Spleen (tissue), 11 donors: ENCODE measurements around the gene ZC3H7A. TPM values are rescaled to one million over a fixed set of nuclear protein-coding genes. Genes with fewer than 3 reads are reported as not detected.
"Not testable (repeated sequence)": the region's sequence is repeated elsewhere in the genome, so short reads cannot be mapped to it uniquely, and the experiment has no call there.

ENCODE experiments used
- DNase-seq: peaks from one replicate; pipeline ENCODE4 v3.0.0-alpha.2; 2020
- H3K27ac ChIP-seq, 8 donors: fragments of 200-600 bp; sonication (generic) in 7 of 8; 1 replicate in 4 of 8; 2 replicates in 4 of 8; pipeline versions ENCODE4 v1.5.0 to v1.8.0; 2016 to 2021; ENCODE audit warnings: inconsistent platforms in 4 of 8, mild to moderate bottlenecking in 4 of 8, moderate library complexity in 1 of 8
- H3K27me3 ChIP-seq, 7 donors: fragments of 200-600 bp; sonication (generic) in 6 of 7; replicated peaks in 1 of 7; 1 replicate in 4 of 7; 2 replicates in 3 of 7; pipeline versions ENCODE4 v1.5.0 to v1.8.0; 2016 to 2021; ENCODE audit warnings: inconsistent platforms in 3 of 7, mild to moderate bottlenecking in 1 of 7
- H3K36me3 ChIP-seq, 6 donors: fragments of 200-600 bp; sonication (generic) in 5 of 6; 1 replicate in 4 of 6; 2 replicates in 2 of 6; pipeline versions ENCODE4 v1.5.0 to v1.8.0; 2016 to 2021; ENCODE audit warnings: inconsistent platforms in 2 of 6
- H3K4me1 ChIP-seq, 6 donors: fragments of 200-600 bp; sonication (generic) in 5 of 6; 1 replicate in 3 of 6; 2 replicates in 3 of 6; pipeline versions ENCODE4 v1.5.0 to v1.8.0; 2016 to 2021; ENCODE audit warnings: inconsistent platforms in 3 of 6
- H3K4me3 ChIP-seq, 8 donors: fragments of 200-600 bp; sonication (generic) in 7 of 8; 1 replicate in 4 of 8; 2 replicates in 4 of 8; pipeline versions ENCODE4 v1.5.0 to v1.8.0; 2016 to 2021; ENCODE audit warnings: inconsistent platforms in 4 of 8, mild to moderate bottlenecking in 4 of 8, moderate library complexity in 2 of 8
- H3K9me3 ChIP-seq, 8 donors: fragments of 200-600 bp; sonication (generic) in 7 of 8; 1 replicate in 4 of 8; 2 replicates in 4 of 8; pipeline versions ENCODE4 v1.5.0 to v1.8.0; 2016 to 2021; ENCODE audit warnings: inconsistent platforms in 4 of 8
- CTCF ChIP-seq, 11 experiments: fragments of 200-600 bp in 7 of 11; fragments of 450-650 bp in 4 of 11; sonication (generic) in 4 of 11; IDR thresholded peaks in 8 of 11; conservative IDR thresholded peaks in 3 of 11; 1 replicate in 7 of 11; 2 replicates in 4 of 11; pipeline versions ENCODE4 v1.4.0 to v1.8.0; 2016 to 2021; ENCODE audit warnings: antibody characterized with exemption in 11 of 11, inconsistent platforms in 4 of 11, mild to moderate bottlenecking in 1 of 11
- POLR2A ChIP-seq, 3 donors: fragments of 450-650 bp; IDR thresholded peaks; one replicate each; pipeline ENCODE4 v1.5.1; 2017; ENCODE audit warnings: antibody characterized with exemption in 3 of 3, mild to moderate bottlenecking in 1 of 3
- POLR2AphosphoS5 ChIP-seq, 3 donors: sonication (generic); formaldehyde crosslinking; IDR thresholded peaks; one replicate each; pipeline ENCODE4 v1.5.1; 2017; ENCODE audit warnings: antibody characterized with exemption in 3 of 3
- WGBS, 5 donors: extraction: QIAGEN DNeasy Blood & Tissue Kit in 3 of 5; methylation state at CpG; one replicate each; pipeline versions ENCODE4 v1.1.5 to v1.1.7; 2013 to 2018; 5-methylcytosine and 5-hydroxymethylcytosine counted together
- intact Hi-C: fragments of 100-400 bp; cut with DNase I; formaldehyde crosslinking; loops from one replicate; pipeline ENCODE4 v1.15.0; 2023; ENCODE audit warnings: low total_unique reads
- polyA plus RNA-seq, 3 donors: library from polyadenylated mRNA; stranded (reverse); fragments of 200-250 nt; gene quantifications; one replicate each; pipeline ENCODE4 v1.2.1, GENCODE V29; 2013
- total RNA-seq, 7 donors: library from RNA; depleted of rRNA in 3 of 7; stranded (reverse); fragments of >200 nt in 3 of 7; fragmentation: NEBNext Ultra II Directional in 4 of 7; extraction: Animal tissue kit (Norgen Biotek cat#: 25700) in 4 of 7; gene quantifications; one replicate each; pipeline versions ENCODE4 v1.1.0 to v1.2.1, GENCODE V29; 2016 to 2021
- donor health status: healthy with polysubstance abuse.
- donor health status: DM: no; HTN: no; CAD: no; lungs with moderate emphysema.
- donor health status: DM: no; HTN: no; CAD: no.
- donor health status: Bipolar disorder and iron deficiency.
- donor health status: healthy.
- donor health status: DM: no; HTN: no; CAD: no.
- donor health status: DM: yes; HTN: yes; CAD: no.

Gene ZC3H7A
- total and polyA plus RNA-seq, 10 donors, result 28.7 to 118 (median 80.9) TPM

DNA sequence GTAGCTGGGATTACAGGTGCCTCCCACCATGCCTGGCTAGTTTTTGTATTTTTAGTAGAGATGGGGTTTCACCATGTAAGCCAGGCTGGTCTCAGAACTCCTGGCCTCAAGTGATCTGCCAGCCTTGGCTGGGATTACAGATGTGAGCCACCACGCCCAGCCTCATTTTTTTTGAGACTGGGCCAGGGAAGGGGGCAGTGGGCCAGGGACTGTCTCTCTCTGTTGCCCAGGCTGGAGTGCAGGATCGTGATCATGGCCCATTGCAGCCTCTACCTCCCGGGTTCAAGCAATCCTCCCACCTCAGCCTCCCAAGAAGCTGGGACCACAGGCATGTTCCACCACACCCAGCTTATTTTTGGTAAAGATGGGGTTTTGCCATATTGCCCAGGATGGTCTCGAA lies 38.3 kb upstream of the ZC3H7A start:
- Histone ChIP-seq H3K27me3 (no peaks in the 10 kb centered on the region), H3K4me3 (no peak overlapping the region), H3K27ac (no peak overlapping the region), H3K4me1 (peaks cover 0 to 17% (median 0%) of the 10 kb centered on the region in 6 donors), H3K9me3 (no peaks in the 10 kb centered on the region), H3K36me3 (peaks cover 7 to 52% (median 42%) of the 10 kb centered on the region in 6 donors)
- no peak for TF ChIP-seq POLR2A (IDR thresholded peaks at IDR 0.05)
- TF ChIP-seq CTCF (IDR thresholded peaks at IDR 0.05 in 8 of 11, conservative IDR thresholded peaks at IDR 0.05 in 3 of 11), result no peak
- TF ChIP-seq POLR2AphosphoS5 (IDR thresholded peaks at IDR 0.05), result no peak
- intact Hi-C loops, result no loop called here
- WGBS, 5 donors, result 84 to 100% (median 95%) methylated on average over 2 to 4 of the region's 4 CpGs
- peak; percentile 21 for DNase-seq

DNA sequence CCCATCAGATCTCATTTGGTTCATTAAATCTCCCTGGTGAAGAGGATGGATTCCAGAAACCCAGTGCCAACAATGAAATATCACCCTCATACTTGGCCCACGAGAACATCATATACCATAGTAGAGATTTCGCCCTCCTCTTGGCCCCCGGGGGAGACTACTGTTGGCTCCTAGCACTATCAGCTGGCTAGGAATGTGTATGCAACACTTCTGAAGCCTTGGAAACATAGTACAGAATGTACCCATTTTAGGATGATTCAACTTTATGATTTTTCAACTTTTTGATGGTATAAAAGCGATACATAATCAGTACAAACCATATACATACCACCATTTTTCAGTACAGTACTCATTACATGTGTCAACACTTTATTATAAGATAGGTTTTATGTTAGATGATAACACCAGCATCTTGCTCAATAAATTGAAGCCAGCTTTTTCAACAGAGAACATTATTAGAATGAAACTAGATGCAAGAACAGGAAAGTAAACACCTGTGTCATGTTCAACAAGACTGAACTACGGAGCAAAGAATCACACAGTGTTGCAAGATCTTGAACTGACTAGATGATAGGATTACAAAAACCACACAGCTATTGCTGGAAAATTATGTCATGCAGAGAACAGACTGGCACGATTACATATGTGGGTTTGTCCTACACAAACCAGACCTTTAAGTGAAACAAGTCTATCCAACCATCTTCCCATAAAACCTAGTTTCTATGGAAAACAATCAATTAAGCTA lies 37.1 kb upstream of the ZC3H7A start:
- H3K4me3 ChIP-seq, result no peak overlapping the region
- TF ChIP-seq CTCF (IDR thresholded peaks at IDR 0.05 in 8 of 11, conservative IDR thresholded peaks at IDR 0.05 in 3 of 11) (no peak), POLR2AphosphoS5 (IDR thresholded peaks at IDR 0.05) (no peak), POLR2A (IDR thresholded peaks at IDR 0.05) (no peak)
- intact Hi-C loops, result no loop called here
- WGBS, 5 donors, result 72 to 86% (median 79%) methylated on average over 6 of the region's 6 CpGs
- H3K36me3 ChIP-seq, result peaks cover 5 to 40% (median 30%) of the 10 kb centered on the region in 6 donors
- no peaks in the 10 kb centered on the region for H3K27me3 ChIP-seq
- no peak for DNase-seq
- peaks cover 0 to 17% (median 0%) of the 10 kb centered on the region in 6 donors for H3K4me1 ChIP-seq
- peak overlapping the region in 2 of 8 donors; percentile 4 to 21 for H3K27ac ChIP-seq
- H3K9me3 ChIP-seq, result no peaks in the 10 kb centered on the region

- no peaks in the 10 kb centered on the region for H3K27me3 ChIP-seq
- intact Hi-C loops, result no loop called here
- DNase-seq, result no peak
- H3K9me3 ChIP-seq, result no peaks in the 10 kb centered on the region
- no peaks in the 10 kb centered on the region for H3K36me3 ChIP-seq
- H3K4me3 ChIP-seq, result no peak overlapping the region
- no peak overlapping the region for H3K27ac ChIP-seq
- H3K4me1 ChIP-seq, result peaks cover 0 to 14% (median 5%) of the 10 kb centered on the region in 6 donors
- 85 to 93% (median 89%) methylated on average over 5 of the region's 5 CpGs for WGBS, 5 donors
- TF ChIP-seq POLR2A (IDR thresholded peaks at IDR 0.05), result no peak
- TF ChIP-seq CTCF (IDR thresholded peaks at IDR 0.05 in 8 of 11, conservative IDR thresholded peaks at IDR 0.05 in 3 of 11), result no peak
- no peak for TF ChIP-seq POLR2AphosphoS5 (IDR thresholded peaks at IDR 0.05)
Observed at GRCh38 chr16:11828696-11829095, 31.6 kb upstream of the ZC3H7A start.

GRCh38 chr16:11825520-11826165 lies 28.6 kb upstream of the ZC3H7A start:
- Histone ChIP-seq H3K4me1 (peaks cover 0 to 24% (median 5%) of the 10 kb centered on the region in 6 donors), H3K27ac (peak overlapping the region in 3 of 8 donors; percentile 58 to 66 (median 64))
- H3K9me3 ChIP-seq, intact Hi-C loops, DNase-seq, H3K4me3 ChIP-seq, H3K27me3 ChIP-seq, H3K36me3 ChIP-seq: not testable (repeated sequence)
- WGBS, 5 donors, result 85 to 93% (median 89%) methylated on average over 13 of the region's 13 CpGs
